GM23338 (cell line): ENCODE results near the gene FASTK.

Experiments
- EZH2 ChIP-seq: fragments of 200-600 bp; sonication (generic); IDR thresholded peaks from one replicate; pipeline ENCODE4 v1.8.0; 2017; ENCODE audit warnings: antibody characterized with exemption, mild to moderate bottlenecking, low read depth; ENCODE audit not compliant: unreplicated experiment
- NANOG ChIP-seq: IDR thresholded peaks from 2 replicates; pipeline ENCODE4 v1.6.1; 2016; ENCODE audit warnings: antibody characterized with exemption, borderline replicate concordance
- POLR2AphosphoS5 ChIP-seq: IDR thresholded peaks from 2 replicates; pipeline ENCODE4 v1.6.1; 2016; ENCODE audit warnings: antibody characterized with exemption, low read depth
- TF ChIP-seq, protein P1 (sequence below), 2 experiments: fragments of 200-600 bp in 1 of 2; sonication (generic) in 1 of 2; conservative IDR thresholded peaks; 2 replicates each; pipeline versions ENCODE4 v1.5.1 to v1.6.1; 2016 to 2017; ENCODE audit warnings: antibody characterized with exemption in 2 of 2, low read depth in 2 of 2, mild to moderate bottlenecking in 2 of 2, moderate library complexity in 1 of 2

DNA sequence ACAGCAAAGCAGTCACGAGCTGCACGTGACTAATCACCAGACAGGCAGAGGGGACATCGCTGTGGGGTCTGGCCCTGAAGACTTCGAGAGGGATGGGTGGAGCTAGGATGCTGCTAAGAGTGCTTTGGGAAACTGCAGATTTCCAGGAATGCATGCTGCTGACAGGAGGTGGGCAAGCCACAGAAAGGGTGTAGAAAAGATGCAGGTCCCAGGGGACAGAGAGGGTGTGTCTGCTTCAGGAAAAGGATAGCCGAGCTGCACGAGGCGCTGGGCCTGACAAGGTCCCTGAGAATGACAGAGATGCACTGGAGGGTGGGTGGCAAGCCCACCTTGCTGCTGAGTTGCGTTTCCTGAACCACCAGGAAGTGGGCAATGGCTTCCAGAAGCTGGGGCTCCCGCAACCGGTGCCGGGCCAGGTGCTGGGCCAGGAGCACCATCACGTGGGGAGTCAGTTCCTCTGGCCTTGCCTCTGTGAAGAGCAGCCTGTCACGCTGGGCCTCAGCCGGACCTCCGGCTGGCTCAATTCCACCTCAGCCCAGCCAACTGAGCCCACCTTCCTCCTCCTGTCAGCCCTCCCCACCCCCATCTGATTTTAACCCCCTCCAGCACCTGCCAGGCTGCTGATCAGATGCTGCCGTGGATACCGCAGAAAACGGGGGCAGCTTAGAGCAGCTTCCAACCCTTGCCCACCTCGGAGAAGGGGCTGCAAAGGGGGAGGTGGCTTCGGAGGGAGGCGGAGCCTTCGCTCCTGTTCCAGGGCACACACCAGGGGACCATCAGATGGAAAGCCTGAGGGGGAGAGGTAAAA is 2.2 kb downstream of the FASTK start:
- TF ChIP-seq, protein P1, sequence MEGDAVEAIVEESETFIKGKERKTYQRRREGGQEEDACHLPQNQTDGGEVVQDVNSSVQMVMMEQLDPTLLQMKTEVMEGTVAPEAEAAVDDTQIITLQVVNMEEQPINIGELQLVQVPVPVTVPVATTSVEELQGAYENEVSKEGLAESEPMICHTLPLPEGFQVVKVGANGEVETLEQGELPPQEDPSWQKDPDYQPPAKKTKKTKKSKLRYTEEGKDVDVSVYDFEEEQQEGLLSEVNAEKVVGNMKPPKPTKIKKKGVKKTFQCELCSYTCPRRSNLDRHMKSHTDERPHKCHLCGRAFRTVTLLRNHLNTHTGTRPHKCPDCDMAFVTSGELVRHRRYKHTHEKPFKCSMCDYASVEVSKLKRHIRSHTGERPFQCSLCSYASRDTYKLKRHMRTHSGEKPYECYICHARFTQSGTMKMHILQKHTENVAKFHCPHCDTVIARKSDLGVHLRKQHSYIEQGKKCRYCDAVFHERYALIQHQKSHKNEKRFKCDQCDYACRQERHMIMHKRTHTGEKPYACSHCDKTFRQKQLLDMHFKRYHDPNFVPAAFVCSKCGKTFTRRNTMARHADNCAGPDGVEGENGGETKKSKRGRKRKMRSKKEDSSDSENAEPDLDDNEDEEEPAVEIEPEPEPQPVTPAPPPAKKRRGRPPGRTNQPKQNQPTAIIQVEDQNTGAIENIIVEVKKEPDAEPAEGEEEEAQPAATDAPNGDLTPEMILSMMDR (conservative IDR thresholded peaks at IDR 0.05; ENCODE audit: low read depth in 2 of 2): no peak
- no peak for TF ChIP-seq NANOG
- peak; percentile 44; the same call in 1 of the 2 replicates for TF ChIP-seq POLR2AphosphoS5
- TF ChIP-seq EZH2: no peak
